Hematopoietic multipotent progenitor cell treated with erythropoietin and hydrocortisone succinate and interleukin-3 and kit ligand, for 4 days (in vitro differentiated cells): ENCODE results near the gene MAD2L1BP.
A peak's percentile ranks its signal among the peaks of the same experiment; 100 is the strongest.

Source experiments
- DNase-seq: peaks from one replicate; pipeline ENCODE4 v3.0.0-alpha.2; 2015

MAD2L1BP gene

GRCh38 chr6:43667245-43668150, 31.9 kb downstream of the MAD2L1BP start:
- DNase-seq = peak; percentile 87

- peak; percentile 93 for DNase-seq
Observed at GRCh38 chr6:43668151-43669028, 32.8 kb downstream of the MAD2L1BP start.

- DNase-seq = no peak
Observed at GRCh38 chr6:43669050-43669921, 33.6 kb downstream of the MAD2L1BP start.

GRCh38 chr6:43669922-43670622, 34.4 kb downstream of the MAD2L1BP start:
- peak; percentile 33 for DNase-seq

GRCh38 chr6:43670623-43670986, 35.0 kb downstream of the MAD2L1BP start:
- no peak for DNase-seq

- no peak for DNase-seq
Observed at GRCh38 chr6:43671011-43671800, 35.6 kb downstream of the MAD2L1BP start.

GRCh38 chr6:43671801-43672690, 36.4 kb downstream of the MAD2L1BP start:
- no peak for DNase-seq

GRCh38 chr6:43673444-43674084, 37.9 kb downstream of the MAD2L1BP start:
- DNase-seq = no peak

GRCh38 chr6:43674291-43674690, 38.7 kb downstream of the MAD2L1BP start:
- DNase-seq = no peak

- no peak for DNase-seq
Observed at GRCh38 chr6:43674921-43675320, 39.3 kb downstream of the MAD2L1BP start.

- no peak for DNase-seq
Observed at GRCh38 chr6:43676962-43677606, 41.4 kb downstream of the MAD2L1BP start.

- DNase-seq = no peak
Observed at GRCh38 chr6:43677759-43678158, 42.1 kb downstream of the MAD2L1BP start.

- no peak for DNase-seq
Observed at GRCh38 chr6:43678341-43678740, 42.7 kb downstream of the MAD2L1BP start.

- no peak for DNase-seq
Observed at GRCh38 chr6:43679057-43679456, 43.4 kb downstream of the MAD2L1BP start.

- DNase-seq = no peak
Observed at GRCh38 chr6:43680308-43681200, 44.9 kb downstream of the MAD2L1BP start.

GRCh38 chr6:43681303-43681702, 45.7 kb downstream of the MAD2L1BP start:
- no peak for DNase-seq

- no peak for DNase-seq
Observed at GRCh38 chr6:43682724-43683429, 47.2 kb downstream of the MAD2L1BP start.
